Endothelial cell of umbilical vein (primary cell): ENCODE measurements around the gene PDE6B. TPM values are rescaled to one million over a fixed set of nuclear protein-coding genes. Genes with fewer than 3 reads are reported as not detected.

Experiments
- BruUV-seq: library from RNA; stranded (reverse); fragments of 400-500 nt; replicated peaks from 2 replicates; lab custom pipeline; 2021; lab: Mats Ljungman, UMichigan
- CTCF ChIA-PET: fragments of 300-600, 350-600 bp; sonication (Branson Sonifier 250); formaldehyde crosslinking; loops from one replicate; lab custom pipeline; 2021; ENCODE audit warnings: antibody characterized with exemption, inconsistent platforms; lab: Charles Lee
- POLR2A ChIA-PET: fragments of 300-600, 350-600 bp; sonication (Branson Sonifier 250); formaldehyde crosslinking; loops from one replicate; lab custom pipeline; 2021; ENCODE audit warnings: antibody characterized with exemption, inconsistent platforms; lab: Charles Lee
- DNase-seq: peaks from one replicate; pipeline ENCODE4 v3.0.0-alpha.2; 2011; ENCODE audit warnings: low read depth, low spot score
- FAIRE-seq: peaks from 2 replicates; lab custom pipeline; 2011; peaks lifted over from hg19 to GRCh38; lab: Jason Lieb, UNC
- H2AFZ ChIP-seq: 2 replicates; pipeline ENCODE4 v1.6.0; 2012; ENCODE audit warnings: low read depth, low read length, control low read depth, inconsistent platforms
- H3K27ac ChIP-seq: 2 replicates; pipeline ENCODE4 v1.5.1; 2011; ENCODE audit warnings: low read depth, mild to moderate bottlenecking, control low read depth, low read length, moderate library complexity; ENCODE audit not compliant: insufficient read depth
- H3K27me3 ChIP-seq, 2 experiments: 2 replicates each; pipeline versions ENCODE4 v1.6.0 to v1.6.1; 2011; ENCODE audit warnings: low read length in 2 of 2, mixed read lengths in 1 of 2; ENCODE audit not compliant: control insufficient read depth in 2 of 2, insufficient read depth in 2 of 2
- H3K36me3 ChIP-seq, 2 experiments: 2 replicates in 1 of 2; 3 replicates in 1 of 2; pipeline ENCODE4 v1.5.1; 2011; ENCODE audit warnings: low read length in 2 of 2, mild to moderate bottlenecking in 1 of 2, moderate library complexity in 1 of 2; ENCODE audit not compliant: control insufficient read depth in 2 of 2, insufficient read depth in 2 of 2; ENCODE audit errors: extremely low read depth in 1 of 2
- H3K4me1 ChIP-seq: 3 replicates; pipeline ENCODE4 v1.5.1; 2011; ENCODE audit warnings: mild to moderate bottlenecking, low read length; ENCODE audit not compliant: control insufficient read depth, insufficient read depth; ENCODE audit errors: extremely low read depth
- H3K4me2 ChIP-seq: 2 replicates; pipeline ENCODE4 v1.6.1; 2011; ENCODE audit warnings: low read length, control low read depth, mixed read lengths; ENCODE audit not compliant: insufficient read depth
- H3K4me3 ChIP-seq, 3 experiments: fragments of 200-600 bp in 1 of 3; sonication (generic), shearing (Covaris generic) in 1 of 3; replicated peaks in 1 of 3; 2 replicates each; pipeline ENCODE4 v1.5.1; 2011 to 2016; ENCODE audit warnings: control low read depth in 3 of 3, low read length in 3 of 3, mild to moderate bottlenecking in 2 of 3, inconsistent platforms in 1 of 3, low read depth in 1 of 3, moderate library complexity in 1 of 3; ENCODE audit not compliant: insufficient read depth in 1 of 3
- H3K79me2 ChIP-seq: 2 replicates; pipeline ENCODE4 v1.6.0; 2012; ENCODE audit warnings: low read length, inconsistent platforms; ENCODE audit not compliant: control insufficient read depth, insufficient read depth
- H3K9ac ChIP-seq: replicated peaks from 2 replicates; pipeline ENCODE3; 2011; ENCODE audit warnings: low read length, control low read depth; ENCODE audit not compliant: insufficient read depth; ENCODE audit errors: extremely low read depth
- H3K9me1 ChIP-seq: replicated peaks from 3 replicates; pipeline ENCODE4 v1.6.0; 2011; ENCODE audit warnings: mild to moderate bottlenecking, low read length; ENCODE audit not compliant: control insufficient read depth, insufficient read depth; ENCODE audit errors: extremely low read depth
- H3K9me3 ChIP-seq: replicated peaks from 2 replicates; pipeline ENCODE4 v1.5.1; 2012; ENCODE audit warnings: low read length, inconsistent platforms; ENCODE audit not compliant: control insufficient read depth, insufficient read depth
- H4K20me1 ChIP-seq: replicated peaks from 2 replicates; pipeline ENCODE3; 2011; ENCODE audit warnings: mild to moderate bottlenecking, low read length; ENCODE audit not compliant: control insufficient read depth, insufficient read depth; ENCODE audit errors: extremely low read depth
- EZH2 ChIP-seq: IDR thresholded peaks from 2 replicates; pipeline ENCODE4 v1.6.1; 2012; ENCODE audit warnings: borderline replicate concordance, low read depth, mild to moderate bottlenecking, moderate library complexity, low read length, inconsistent platforms; ENCODE audit not compliant: severe bottlenecking
- FOS ChIP-seq: IDR thresholded peaks from 2 replicates; pipeline ENCODE4 v1.6.1; 2011; ENCODE audit warnings: mild to moderate bottlenecking, low read length, moderate library complexity, borderline replicate concordance; ENCODE audit not compliant: insufficient read depth
- GATA2 ChIP-seq: IDR thresholded peaks from 2 replicates; pipeline ENCODE4 v1.7.0; 2011; ENCODE audit warnings: low read depth, mild to moderate bottlenecking, moderate library complexity, mixed read lengths, low read length; ENCODE audit not compliant: insufficient read length, insufficient read depth
- JUN ChIP-seq: IDR thresholded peaks from 2 replicates; pipeline ENCODE4 v1.6.1; 2011; ENCODE audit warnings: borderline replicate concordance, low read depth; ENCODE audit not compliant: insufficient read length, insufficient read depth
- MAX ChIP-seq: IDR thresholded peaks from 2 replicates; pipeline ENCODE4 v1.6.1; 2011; ENCODE audit not compliant: insufficient read depth, insufficient read length
- MYC ChIP-seq: IDR thresholded peaks from one replicate; pipeline ENCODE4 v1.6.1; 2011; ENCODE audit warnings: mild to moderate bottlenecking, low read depth, low read length
- POLR2A ChIP-seq: IDR thresholded peaks from 2 replicates; pipeline ENCODE4 v1.6.1; 2012; ENCODE audit warnings: low read depth, mild to moderate bottlenecking, control low read depth, low read length
- POLR2AphosphoS5 ChIP-seq: IDR thresholded peaks from 2 replicates; pipeline ENCODE4 v1.6.1; 2012; ENCODE audit warnings: low read depth, mild to moderate bottlenecking, control low read depth, low read length, moderate library complexity; ENCODE audit not compliant: insufficient read depth
- dilution Hi-C: fragments of 300-500 bp; cut with MboI; formaldehyde crosslinking; loops from one replicate; pipeline ENCODE4 v1.15.0; 2019; ENCODE audit warnings: low sequenced_read_pairs; ENCODE audit not compliant: extremely low pct_ligation_motif_present
- intact Hi-C: fragments of 100-400 bp; cut with micrococcal nuclease; formaldehyde crosslinking; loops from one replicate; pipeline ENCODE4 v1.10.0; 2022
- polyA plus RNA-seq, 4 experiments: library from polyadenylated mRNA; depleted of rRNA in 3 of 4; stranded (reverse) in 3 of 4; unstranded in 1 of 4; fragments of >200 nt; gene quantifications; 2 replicates each; pipeline versions ENCODE4 v1.2.1 to v1.2.3, GENCODE V29; 2011 to 2012; ENCODE audit warnings: missing spikeins in 1 of 4
- total RNA-seq: library from RNA; stranded (reverse); gene quantifications from 2 replicates; pipeline ENCODE4 v1.2.3, GENCODE V29; 2021
- TF ChIP-seq, protein P1 (sequence below), 2 donors: IDR thresholded peaks; 1 replicate in 1 of 2; 2 replicates in 1 of 2; pipeline ENCODE4 v1.5.1; 2011; ENCODE audit warnings: low read length in 2 of 2, mild to moderate bottlenecking in 2 of 2, moderate library complexity in 2 of 2, control low read depth in 1 of 2, inconsistent platforms in 1 of 2, low read depth in 1 of 2; ENCODE audit not compliant: insufficient read depth in 1 of 2; ENCODE audit errors: extremely low read depth in 1 of 2

The PDE6B gene
- total and polyA plus RNA-seq, 2 donors (not counting 3 experiments of a cell fraction or from before 2014, with no cell fraction given): 0.77 to 1.8 TPM

DNA sequence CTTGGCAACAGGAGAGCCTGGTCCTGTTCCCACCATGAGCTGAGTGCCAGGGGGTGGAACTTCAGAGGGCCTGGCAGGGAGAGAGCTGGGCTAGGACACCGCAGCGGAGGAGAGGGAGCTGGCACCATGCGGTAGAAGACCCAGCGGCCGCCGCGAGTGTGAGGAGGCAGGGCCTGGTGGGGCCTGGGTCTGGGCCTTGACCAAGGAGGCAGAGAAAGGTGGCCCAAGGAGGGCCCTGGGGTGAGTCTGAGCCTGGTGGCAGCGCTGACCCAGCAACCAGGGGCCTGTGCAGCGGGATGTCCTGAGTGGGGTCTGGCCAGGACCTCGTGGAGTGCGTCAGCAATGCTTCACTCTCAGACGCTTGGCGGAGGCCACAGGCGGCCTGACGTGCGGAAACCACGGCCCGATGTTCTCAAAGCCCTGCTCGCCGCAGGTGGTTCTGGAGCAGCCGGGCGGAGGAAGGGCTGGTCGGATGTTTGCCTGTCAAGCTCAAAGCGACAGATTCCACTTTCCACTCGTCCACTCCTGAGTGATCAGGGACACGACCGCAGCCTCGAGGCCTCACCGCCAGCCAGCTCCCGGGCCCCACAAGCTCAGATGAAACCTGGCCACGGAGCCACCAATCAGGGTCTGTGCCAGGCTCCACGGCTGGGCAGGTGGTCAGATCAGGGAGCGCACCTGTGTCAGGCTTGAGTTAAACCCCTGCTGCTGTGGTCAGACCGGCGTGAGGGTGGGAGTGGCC is 27.9 kb downstream of the PDE6B start:
- Histone ChIP-seq H3K9me1 (no peaks in the 10 kb centered on the region), H4K20me1 (no peaks in the 10 kb centered on the region), H3K4me2 (no peak overlapping the region), H3K27me3 (no peaks in the 10 kb centered on the region), H3K9ac (no peak overlapping the region), H3K79me2 (no peaks in the 10 kb centered on the region), H3K9me3 (no peaks in the 10 kb centered on the region), H3K4me1 (no peaks in the 10 kb centered on the region), H2AFZ (no peak overlapping the region), H3K4me3 (no peak overlapping the region), H3K27ac (no peak overlapping the region), H3K36me3 (no peaks in the 10 kb centered on the region)
- FAIRE-seq (no peak), DNase-seq (no peak)
- POLR2A ChIA-PET: no interaction called here
- intact Hi-C loops (no loop called here), dilution Hi-C loops (no loop called here)
- TF ChIP-seq POLR2A (no peak), MYC (no peak), EZH2 (no peak), MAX (no peak), FOS (no peak), GATA2 (no peak), JUN (no peak), POLR2AphosphoS5 (no peak)
- TF ChIP-seq, protein P1, sequence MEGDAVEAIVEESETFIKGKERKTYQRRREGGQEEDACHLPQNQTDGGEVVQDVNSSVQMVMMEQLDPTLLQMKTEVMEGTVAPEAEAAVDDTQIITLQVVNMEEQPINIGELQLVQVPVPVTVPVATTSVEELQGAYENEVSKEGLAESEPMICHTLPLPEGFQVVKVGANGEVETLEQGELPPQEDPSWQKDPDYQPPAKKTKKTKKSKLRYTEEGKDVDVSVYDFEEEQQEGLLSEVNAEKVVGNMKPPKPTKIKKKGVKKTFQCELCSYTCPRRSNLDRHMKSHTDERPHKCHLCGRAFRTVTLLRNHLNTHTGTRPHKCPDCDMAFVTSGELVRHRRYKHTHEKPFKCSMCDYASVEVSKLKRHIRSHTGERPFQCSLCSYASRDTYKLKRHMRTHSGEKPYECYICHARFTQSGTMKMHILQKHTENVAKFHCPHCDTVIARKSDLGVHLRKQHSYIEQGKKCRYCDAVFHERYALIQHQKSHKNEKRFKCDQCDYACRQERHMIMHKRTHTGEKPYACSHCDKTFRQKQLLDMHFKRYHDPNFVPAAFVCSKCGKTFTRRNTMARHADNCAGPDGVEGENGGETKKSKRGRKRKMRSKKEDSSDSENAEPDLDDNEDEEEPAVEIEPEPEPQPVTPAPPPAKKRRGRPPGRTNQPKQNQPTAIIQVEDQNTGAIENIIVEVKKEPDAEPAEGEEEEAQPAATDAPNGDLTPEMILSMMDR (IDR thresholded peaks at IDR 0.05; ENCODE audit: extremely low read depth in 1 of 2, insufficient read depth in 1 of 2, low read depth in 1 of 2, low read length in 2 of 2): no peak
- CTCF ChIA-PET: no interaction called here
- BruUV-seq: no TSS peak
